Fibroblast of villous mesenchyme (primary cell): ENCODE measurements around the gene ZNF502. TPM values are rescaled to one million over a fixed set of nuclear protein-coding genes. Genes with fewer than 3 reads are reported as not detected.

Source experiments
- DNase-seq: peaks from one replicate; pipeline ENCODE4 v3.0.0-alpha.2; 2010; ENCODE audit warnings: low read depth
- H3K4me3 ChIP-seq: 2 replicates; pipeline ENCODE4 v1.5.1; 2011; ENCODE audit warnings: low read depth, mild to moderate bottlenecking, low read length
- total RNA-seq: library from RNA; depleted of rRNA; stranded (reverse); fragments of >200 nt; gene quantifications from 2 replicates; pipeline ENCODE4 v1.2.3, GENCODE V29; 2012
- TF ChIP-seq, protein P1 (sequence below): IDR thresholded peaks from 2 replicates; pipeline ENCODE4 v1.5.1; 2012; ENCODE audit warnings: low read depth, mild to moderate bottlenecking, low read length; ENCODE audit not compliant: insufficient read depth

The ZNF502 gene
- total RNA-seq, 1 donor, result 6.9 TPM

DNA sequence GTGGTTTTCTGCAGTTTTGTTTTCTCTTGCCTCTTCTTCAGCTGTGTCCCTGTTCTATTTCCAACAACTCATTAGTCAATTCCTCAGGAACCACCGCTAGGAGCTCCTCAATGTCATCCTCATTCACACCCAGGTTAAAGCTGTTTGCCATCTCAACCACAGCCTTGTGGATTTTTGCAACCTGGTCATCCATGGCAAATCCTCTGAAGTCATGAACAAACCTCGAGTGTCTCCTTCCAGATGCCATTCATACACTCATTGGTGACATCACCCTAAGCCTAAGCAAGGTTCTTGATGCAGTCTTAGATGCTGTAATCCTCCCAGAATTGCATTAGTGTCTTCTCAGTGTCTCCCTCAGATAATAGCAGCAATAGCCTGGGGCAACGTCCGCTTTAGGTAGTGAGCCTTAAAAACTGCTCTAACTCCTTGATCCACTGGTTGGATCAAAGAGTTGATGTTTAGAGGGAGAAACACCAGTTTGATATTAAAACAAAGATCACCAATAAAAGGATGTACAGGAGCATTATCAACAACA is 31.5 kb upstream of the ZNF502 start:
- no peak overlapping the region for H3K4me3 ChIP-seq
- no peak for DNase-seq
- TF ChIP-seq, protein P1, sequence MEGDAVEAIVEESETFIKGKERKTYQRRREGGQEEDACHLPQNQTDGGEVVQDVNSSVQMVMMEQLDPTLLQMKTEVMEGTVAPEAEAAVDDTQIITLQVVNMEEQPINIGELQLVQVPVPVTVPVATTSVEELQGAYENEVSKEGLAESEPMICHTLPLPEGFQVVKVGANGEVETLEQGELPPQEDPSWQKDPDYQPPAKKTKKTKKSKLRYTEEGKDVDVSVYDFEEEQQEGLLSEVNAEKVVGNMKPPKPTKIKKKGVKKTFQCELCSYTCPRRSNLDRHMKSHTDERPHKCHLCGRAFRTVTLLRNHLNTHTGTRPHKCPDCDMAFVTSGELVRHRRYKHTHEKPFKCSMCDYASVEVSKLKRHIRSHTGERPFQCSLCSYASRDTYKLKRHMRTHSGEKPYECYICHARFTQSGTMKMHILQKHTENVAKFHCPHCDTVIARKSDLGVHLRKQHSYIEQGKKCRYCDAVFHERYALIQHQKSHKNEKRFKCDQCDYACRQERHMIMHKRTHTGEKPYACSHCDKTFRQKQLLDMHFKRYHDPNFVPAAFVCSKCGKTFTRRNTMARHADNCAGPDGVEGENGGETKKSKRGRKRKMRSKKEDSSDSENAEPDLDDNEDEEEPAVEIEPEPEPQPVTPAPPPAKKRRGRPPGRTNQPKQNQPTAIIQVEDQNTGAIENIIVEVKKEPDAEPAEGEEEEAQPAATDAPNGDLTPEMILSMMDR, result no peak

DNA sequence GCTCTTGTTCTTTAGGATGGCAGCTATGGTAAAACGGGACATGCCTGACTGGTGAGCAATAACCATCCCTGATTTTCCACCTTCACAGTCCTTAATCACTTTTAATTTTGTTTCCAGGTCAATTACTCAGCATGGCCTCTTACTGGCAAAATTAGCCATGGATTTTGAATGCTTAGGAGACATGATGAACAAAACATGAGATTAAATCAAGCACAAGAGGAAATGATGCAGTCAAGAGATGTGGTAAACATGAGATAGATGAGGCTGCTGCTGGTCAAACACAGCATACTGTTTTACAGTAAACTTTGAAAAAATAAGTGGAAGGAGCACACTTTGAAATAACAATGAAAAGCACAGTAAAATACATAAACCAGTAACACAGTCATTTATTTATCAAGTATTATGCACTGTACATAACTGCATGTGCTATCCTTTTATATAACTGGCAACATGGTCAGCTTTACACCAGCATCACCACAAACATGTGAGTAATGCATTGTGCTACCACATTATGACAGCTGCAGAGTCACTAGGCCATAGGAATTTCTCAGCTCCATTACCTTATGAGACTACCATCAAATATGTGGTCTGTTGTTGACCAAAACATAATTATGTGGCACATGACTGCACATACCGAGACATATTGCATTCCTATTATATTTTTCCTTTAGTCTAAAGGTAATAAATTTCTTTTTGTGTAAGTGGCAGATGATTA is 30.1 kb upstream of the ZNF502 start:
- TF ChIP-seq, protein P1, result no peak
- DNase-seq, result peak; percentile 33

DNA sequence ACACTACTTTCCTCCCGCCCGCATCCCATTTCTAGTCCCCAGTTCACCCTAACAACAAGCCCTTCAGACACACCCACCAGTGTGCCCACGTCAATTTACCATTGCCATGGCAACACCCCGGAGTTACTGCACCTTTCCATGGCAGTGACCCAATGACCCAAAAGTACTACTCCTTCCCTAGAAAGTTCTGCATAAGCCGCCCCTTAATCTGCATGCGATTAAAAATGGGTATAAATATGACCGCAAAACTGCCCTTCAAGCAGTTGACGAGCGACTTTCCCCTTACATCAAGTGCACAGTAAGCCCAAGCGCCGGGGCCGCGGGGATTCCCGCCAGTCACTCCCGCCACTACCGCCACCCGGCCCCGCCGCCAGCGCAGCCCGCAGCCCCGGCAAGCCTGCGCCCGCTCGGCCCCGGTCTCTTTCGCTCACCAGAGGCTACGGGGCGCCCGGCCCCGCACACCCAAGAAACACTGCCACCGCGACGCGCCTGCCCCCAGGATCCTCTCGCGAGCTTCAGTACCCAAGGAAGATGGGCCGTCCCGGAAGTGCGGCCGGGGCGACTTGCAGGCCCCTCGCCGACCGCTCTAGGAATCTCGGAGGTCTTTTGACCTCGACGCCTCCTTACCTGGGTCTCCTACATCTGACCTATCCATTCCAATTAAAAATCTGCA is 27.2 kb upstream of the ZNF502 start:
- peak; percentile 85 for DNase-seq
- TF ChIP-seq, protein P1, result no peak

More for the DNA sequence above, 30.1 kb upstream of the ZNF502 start:
- no peak overlapping the region for H3K4me3 ChIP-seq

DNA sequence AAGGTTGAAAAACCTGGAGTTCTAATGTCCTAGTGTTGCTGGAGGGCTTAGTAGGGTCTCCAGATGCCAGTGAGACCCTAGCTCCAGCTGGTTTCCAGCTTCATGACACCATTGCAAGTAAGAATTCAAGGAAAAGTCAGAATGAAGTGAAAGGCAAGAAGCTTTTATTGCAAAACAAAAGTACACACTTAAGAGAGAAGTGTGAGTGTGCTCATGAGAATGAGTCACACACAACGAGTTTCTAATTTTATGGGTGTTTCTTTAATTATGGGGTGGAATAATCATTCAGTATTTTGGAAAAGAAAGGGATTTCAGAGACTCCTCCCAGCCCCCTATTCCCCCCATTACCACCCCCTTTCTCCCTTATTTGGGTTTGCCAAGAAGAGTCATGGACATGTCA is 24.6 kb upstream of the ZNF502 start:
- TF ChIP-seq, protein P1, result no peak
- no peak for DNase-seq
- H3K4me3 ChIP-seq, result no peak overlapping the region

More for the DNA sequence above, 27.2 kb upstream of the ZNF502 start:
- H3K4me3 ChIP-seq, result peak overlapping the region; percentile 77

DNA sequence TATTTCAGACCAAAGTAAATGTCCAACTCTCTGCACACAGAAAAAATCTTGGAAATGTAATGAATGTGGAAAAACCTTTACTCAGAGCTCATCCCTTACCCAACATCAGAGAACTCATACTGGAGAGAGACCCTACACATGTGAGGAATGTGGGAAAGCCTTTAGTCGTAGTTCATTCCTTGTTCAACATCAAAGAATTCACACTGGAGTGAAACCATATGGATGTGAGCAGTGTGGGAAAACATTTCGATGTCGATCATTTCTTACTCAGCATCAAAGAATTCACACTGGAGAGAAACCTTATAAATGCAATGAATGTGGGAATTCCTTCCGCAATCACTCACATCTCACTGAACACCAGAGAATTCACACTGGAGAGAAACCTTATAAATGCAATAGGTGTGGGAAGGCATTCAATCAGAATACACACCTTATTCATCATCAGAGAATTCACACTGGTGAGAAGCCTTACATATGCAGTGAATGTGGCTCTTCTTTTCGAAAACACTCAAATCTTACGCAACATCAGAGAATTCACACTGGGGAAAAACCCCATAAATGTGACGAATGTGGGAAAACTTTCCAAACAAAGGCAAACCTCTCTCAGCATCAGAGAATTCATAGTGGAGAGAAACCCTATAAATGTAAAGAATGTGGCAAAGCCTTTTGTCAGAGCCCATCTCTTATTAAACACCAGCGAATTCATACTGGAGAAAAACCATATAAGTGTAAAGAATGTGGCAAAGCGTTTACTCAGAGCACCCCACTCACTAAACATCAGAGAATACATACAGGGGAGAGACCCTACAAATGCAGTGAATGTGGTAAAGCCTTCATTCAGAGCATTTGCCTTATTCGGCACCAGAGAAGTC is 9.0 kb downstream of the ZNF502 start:
- peak; percentile 11 for DNase-seq
- H3K4me3 ChIP-seq, result no peak overlapping the region
- TF ChIP-seq, protein P1, result no peak

DNA sequence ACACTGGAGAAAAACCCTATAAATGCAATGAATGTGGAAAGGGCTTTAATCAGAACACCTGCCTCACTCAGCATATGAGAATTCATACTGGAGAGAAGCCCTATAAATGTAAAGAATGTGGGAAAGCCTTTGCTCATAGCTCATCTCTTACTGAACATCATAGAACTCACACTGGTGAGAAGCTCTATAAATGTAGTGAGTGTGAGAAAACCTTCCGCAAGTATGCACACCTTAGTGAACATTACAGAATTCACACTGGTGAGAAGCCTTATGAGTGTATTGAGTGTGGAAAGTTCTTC is 9.6 kb downstream of the ZNF502 start:
- TF ChIP-seq, protein P1, result no peak
- DNase-seq, result no peak
- no peak overlapping the region for H3K4me3 ChIP-seq
